Brain pericyte (primary cell): Measurements from ENCODE around the gene KCNS1.

Experiments
- DNase-seq: peaks from one replicate; pipeline ENCODE4 v3.0.0-alpha.2; 2012; ENCODE audit warnings: low read depth, low spot score

Gene KCNS1

DNA sequence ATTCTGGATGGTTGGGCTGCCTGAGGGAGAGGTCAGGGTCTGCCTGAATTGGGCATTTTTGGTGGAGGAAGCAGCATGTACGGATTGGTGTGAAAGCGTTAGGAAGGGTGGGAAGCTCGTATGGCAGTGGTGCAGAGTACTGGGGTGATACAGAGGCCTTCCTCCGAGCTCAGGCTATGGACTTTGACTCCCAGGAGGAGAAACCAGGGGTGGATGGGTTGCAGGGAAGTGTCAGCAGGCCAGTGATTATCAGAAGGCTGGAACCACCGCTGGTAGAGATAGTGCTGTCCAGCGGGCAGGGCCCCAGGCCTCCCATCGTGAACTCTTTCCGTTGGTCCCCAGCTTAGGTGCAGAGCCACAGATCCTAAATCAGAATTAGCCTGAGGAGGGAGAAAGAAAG lies 8.7 kb upstream of the KCNS1 start:
- DNase-seq, result no peak

DNA sequence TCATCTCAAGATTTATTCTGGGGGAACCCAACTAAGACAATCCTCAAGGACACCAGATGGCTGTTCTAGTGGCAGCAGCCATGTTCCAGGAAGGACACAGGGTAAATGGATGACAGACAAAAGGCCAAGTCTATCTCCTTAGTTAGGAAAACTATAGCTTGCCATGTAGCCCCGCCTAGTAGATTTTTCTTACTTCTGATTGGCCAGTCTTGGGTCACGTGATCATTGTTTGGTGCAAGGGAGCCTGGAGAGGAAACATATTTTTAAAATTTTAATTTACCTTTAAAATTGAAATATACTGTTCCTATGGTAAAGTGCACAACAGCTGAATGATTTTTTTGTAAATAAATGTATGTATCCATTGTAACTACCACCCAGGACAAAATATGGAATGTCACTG lies 4.4 kb upstream of the KCNS1 start:
- no peak for DNase-seq

DNA sequence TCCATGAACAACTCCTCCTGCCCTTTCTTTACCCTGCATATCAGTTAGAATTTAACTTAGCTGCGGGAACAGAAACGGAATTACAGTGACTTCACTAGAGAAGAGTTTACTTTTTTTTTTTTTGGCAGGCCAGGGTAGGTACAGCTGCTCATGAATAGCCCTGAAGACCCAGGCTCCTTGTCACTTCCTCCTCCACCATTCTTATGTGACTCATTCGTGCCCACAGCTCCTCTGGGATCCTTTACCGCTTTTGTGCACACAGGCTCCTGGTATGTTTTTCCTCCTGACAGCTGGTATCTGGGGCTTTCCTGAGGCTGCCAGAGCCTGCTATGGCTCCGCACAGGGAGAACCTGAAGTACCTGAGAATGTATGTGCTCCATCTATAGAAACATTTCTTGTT lies 3.9 kb upstream of the KCNS1 start:
- DNase-seq, result no peak

DNA sequence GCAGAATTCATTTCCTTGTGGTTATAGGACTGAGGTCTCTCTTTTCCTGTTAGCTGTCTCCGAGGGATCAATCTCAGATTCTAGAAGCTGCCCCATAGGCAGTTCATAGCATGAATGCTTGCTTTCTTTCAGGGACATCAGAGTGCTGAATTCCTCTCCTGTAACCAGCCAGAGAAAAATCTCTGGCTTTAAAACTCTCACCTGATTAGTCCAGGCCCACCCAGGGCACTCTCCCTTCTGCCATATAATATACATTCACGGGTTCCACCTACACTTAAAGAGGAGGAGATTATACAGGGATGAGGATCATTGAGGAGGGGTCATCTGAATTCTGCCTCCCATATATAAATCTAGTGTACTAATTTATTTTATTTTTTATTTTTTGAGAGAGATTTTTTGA lies 2.1 kb upstream of the KCNS1 start:
- no peak for DNase-seq

DNA sequence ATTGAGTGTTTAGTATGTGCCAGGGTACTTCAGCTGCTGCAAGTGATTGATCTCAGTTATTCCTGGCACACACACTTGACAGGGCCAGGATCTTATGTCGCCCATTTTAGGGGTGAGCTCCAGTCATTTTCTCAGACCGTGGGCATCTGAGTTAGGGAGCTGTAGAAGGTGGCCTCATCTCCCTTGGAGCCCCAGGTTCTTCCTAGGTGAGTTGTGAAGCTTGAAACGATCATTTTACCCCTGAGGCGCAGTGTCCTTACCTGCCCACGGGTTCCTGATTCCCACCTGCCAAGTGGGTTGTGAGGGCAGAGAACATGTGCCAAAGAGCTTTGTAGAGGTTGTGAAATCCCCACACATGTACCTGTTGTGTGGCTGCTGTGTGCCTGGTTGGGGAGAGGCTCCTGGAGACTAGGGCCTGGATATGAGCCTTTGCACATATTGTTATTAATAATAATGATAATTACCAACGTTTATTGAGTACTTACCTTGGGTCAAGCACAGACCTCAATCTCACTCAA lies 465 bp upstream of the KCNS1 start:
- DNase-seq, result no peak

DNA sequence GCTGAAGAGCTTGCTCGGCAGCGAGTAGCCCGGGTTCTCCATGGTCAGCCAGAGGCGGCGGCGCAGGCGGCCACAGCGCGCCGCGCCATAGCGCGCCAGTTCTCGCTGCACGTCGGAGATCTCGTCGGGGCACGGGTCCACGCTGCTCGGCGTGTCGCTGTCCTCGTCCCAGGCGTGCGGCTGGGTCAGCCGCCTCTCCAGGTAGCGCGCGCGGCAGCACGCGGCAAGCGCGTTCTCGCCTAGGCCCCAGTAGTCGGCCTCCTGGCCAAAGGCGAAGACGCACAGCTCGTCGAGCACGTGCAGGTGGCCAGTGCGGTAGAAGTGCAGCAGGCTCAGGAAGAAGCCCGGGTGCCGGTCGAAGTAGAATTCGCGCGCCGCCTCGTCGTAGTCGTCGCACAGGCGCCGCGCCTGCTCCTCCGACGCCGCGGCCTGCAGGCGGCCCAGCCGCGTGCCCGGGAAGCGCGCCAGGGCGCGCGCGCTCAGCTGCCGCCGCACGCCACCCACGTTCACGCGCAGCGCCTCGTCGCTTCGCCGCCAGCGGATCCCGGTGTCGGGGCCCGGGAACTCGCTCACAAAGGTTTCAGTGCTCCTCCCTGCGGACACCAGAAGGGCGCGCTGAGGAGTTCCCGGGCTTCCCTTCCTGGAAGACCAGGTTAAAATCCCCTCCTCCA lies 2.7 kb downstream of the KCNS1 start:
- no peak for DNase-seq

DNA sequence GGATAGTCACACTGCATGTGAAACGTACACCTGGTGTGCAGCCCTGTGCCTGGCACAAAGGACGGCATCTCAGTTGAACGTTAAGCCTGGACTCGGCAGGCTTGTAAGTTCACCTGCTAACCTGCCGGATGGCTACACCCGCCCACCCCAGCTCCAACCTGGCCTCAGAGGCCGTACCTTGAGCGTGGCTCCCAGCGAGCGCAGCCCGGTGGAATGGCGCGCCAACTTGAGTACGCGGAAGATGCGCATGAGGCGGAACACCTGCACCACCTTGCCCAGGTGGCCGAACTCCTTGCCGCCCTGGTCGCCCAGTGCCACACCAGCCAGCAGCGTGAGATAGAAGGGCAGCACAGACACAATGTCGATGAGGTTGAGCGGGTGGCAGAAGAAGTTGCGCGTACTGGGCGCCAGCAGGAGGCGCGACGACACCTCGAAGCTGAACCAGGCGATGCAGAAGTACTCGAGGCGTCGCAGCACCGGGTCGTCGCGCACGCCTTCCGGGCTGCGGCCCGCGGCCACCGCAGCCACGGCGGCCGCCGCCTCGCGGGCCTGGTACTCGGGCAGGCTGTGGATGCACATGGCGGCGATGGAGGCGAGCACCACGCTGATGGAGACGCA lies 3.3 kb downstream of the KCNS1 start:
- no peak for DNase-seq

DNA sequence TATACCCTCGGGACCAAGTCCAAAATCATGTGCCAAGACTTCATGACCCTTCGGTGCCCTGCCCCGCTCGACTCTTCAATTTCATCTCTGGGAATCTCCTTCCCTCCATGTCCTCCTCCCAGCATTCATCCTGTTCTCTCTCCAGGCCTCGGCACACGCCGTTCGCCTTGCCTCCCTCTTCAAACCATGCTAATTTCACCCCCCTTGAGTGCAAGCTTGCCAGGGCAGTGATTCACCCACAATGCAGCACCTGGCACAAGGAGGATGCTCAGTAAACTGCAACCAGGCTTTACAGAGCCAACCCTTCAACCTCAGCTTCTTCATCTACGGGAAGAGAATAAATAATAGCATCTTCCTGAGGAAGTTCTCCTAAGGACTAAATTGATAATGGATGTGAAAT lies 4.1 kb downstream of the KCNS1 start:
- no peak for DNase-seq

DNA sequence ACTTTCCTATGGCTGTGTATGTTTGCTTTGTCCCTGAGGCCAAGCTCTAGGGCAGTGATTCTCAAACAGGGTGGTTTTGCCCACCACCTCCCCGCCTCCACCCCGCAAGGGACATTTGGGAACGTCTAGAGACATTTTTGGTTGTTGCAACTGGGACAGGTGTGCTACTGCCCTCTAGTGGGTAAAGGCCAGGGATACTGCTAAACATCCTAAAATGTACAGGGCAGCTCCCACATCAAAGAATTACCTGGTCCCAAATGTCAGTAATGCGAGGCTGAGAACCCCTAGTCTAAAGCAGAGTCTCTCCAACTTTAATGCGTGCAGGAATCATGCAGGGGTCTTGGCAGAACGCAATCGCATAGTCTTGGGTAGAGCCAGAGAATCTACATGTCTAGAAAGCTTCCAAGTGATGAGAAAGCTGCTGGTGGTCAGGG lies 5.1 kb downstream of the KCNS1 start:
- no peak for DNase-seq

DNA sequence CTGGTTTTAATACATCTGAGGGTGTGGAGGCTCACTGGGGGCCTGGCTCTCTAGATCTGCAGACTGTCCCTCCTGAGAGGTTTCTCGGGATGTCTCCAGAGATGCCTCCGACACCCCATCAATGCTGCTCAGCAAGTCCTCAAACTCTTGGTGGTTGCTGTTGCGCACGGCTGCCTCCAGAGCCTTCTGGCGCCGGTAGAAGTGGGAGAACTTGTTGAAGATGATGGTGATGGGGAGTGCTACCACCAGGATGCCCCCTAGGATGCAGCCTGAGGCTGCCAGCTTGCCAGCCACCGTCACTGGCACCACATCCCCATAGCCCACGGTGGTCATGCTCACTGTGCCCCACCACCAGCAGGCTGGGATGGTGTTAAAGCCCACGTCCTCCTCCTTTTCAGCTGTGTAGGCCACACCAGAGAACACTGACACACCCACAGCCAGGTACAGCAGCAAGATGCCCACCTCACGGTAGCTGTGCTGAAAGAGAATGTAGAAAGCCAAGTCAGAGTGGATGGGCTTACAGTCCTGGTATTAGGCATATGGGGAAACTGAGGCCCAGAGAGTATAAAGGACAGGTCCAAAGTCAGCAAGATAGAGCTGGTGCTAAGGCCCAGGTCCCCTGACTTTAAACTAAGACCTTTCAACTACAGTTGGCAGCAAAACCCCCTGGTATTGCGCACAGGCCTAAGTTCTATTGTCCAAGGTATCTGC lies 5.9 kb downstream of the KCNS1 start:
- DNase-seq, result no peak

DNA sequence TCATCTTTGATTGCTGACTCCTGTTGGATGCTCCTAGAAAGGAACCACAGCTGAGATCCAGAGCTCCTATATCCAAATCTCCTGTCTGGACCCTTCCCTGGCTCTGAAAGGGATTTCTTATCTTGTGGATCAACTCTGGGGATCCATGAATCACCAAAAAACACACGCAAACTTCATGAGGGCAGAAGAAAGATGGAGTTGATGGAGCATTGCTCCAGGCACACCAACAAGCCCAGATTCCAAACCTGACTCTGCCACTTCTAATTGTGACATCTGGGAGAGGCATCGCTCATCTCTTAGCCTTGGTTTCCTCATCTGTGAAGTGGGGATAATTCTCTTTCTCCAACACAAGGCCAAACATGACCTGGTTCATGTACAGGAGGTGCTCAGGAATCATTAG lies 6.7 kb downstream of the KCNS1 start:
- DNase-seq, result no peak

DNA sequence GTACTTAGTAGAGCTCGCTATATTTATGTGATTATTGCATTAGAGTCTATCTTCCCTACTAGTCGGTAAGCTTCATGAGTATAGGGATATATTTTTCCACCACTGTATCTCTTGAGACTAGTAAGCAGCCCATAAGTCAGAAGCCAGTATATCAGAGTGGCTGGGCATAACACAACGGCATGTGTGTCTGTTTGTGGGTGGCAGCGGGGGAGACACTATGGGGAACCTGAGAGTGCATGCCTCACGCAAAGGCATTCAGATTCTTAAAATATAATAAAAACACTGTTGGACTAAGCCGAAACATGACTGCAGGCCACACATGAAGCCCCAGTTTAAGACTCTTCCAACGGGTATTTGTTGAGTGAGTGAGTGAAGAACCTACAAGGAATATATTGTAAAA lies 8.0 kb downstream of the KCNS1 start:
- no peak for DNase-seq

DNA sequence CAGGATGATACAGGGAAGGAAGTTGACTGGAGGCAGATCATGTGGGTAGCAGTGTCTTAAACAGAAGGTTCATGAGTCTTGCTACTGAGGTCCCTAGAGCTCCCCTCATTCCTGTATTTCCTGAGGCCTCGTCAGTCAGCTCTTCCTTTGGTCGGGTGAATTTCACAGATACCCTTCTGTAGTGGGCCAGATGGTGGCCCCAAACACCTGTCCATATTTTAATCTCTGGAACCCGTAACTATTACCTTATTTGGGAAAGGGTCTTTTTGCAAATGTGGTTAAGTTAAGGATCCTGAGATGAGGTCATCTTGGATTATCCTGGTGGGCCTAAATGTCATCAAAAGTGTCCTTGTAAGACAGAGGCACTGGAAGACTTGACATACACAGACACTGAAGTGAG lies 9.6 kb downstream of the KCNS1 start:
- no peak for DNase-seq

DNA sequence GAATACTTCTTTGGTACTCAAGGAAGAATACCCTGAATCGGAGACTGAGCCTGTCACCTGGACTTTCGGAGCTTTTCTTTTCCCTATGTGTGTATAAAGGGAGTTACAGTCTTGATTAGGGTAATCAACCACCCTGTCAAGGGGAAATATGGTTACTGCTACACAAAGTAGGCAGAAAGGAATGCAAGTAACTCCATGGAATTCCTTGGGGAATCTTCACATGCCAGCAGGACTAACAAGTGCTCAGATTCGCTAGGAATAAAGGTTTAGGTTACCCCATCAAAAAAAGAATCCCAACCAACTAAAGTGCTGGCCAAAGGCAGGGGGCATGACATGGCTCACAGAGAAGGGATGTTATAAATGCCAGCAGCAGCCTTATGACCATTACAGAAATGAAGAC lies 10.4 kb downstream of the KCNS1 start:
- no peak for DNase-seq

DNA sequence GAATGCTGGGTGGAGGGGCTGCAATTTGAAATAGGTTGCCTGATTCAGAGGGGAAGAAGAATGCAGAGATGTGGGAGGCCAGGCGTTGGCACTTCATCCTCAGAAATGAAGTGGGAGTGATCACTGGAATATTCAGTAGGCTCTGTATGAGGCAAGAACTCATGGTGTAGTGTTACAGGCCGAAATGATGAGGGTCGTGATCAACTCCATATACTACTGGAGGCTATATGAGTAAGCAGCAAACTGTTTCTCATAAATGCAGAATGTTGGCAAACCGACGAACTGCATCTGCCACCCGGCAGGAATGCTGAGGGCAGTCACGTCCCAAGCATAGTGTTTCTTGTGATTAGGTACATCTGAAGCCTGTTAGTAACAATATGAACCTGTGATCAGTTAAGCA lies 12.7 kb downstream of the KCNS1 start:
- DNase-seq, result no peak

DNA sequence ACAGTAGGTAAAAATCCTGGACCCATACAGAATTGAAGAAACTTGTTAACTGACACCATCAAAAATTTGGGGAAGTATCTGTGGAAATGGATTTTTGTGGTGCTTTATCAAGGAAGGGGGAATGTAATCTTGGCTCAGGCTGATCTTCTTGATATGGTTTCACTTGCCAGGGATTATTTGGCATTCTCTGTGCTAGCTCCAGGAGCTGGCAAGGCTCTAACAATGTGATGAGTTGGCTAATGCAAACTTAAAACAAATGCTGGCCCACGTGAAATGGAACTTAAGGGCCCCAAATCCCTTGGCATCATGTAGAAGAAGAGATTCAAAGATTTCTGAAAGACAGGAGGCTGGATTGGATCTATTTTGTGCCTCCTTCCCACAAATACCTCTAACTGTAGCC lies 13.1 kb downstream of the KCNS1 start:
- no peak for DNase-seq

DNA sequence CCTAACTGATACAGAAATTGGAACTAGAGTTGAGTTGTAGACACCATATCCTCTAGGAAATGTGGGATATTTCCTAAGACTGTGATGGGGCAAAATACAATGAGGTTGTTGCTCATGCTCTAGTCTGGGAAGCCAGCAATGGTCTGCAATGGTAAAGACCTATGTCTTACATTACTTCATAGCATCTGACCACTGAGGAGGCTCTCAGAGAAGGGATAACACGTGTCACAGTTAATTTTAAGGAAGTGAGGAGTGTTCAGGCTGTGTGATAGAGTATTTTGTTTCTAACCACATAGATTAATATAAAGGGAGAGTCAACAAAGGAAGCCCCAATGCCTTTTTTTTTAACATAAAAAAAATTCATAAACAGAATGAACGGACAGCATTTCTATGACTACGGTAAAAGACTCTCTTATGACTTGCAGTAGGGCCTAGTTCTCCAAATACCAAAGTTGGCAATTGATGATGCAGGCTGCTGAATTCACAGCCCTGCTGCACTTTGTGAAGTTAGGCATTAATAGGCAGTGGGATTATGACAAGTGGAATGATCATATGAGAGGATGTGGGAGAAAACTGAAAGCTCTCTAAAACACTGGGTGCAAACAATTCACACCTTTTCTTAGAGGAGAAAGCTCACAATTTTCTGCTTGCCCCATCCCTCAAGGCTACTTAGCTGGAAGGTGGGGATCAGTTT lies 13.7 kb downstream of the KCNS1 start:
- no peak for DNase-seq

DNA sequence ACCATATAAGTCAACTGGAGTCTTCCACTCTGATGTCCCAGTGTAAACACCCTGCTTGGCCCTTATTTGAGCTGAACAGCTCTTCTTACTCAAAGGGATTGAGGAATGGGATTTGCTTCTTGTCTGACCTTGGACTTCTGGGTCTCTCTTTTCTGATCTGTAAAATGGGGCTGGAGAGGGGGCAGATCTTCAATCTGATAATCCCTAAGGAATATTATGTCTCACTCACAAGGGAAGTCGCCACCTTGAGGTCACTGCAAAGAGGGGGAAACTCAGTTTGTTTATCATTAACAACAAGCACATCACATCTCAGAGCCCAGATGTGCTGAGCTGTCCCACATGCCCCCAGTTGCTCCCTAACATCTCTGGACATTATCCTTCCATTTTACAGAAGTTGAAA lies 15.1 kb downstream of the KCNS1 start:
- no peak for DNase-seq

DNA sequence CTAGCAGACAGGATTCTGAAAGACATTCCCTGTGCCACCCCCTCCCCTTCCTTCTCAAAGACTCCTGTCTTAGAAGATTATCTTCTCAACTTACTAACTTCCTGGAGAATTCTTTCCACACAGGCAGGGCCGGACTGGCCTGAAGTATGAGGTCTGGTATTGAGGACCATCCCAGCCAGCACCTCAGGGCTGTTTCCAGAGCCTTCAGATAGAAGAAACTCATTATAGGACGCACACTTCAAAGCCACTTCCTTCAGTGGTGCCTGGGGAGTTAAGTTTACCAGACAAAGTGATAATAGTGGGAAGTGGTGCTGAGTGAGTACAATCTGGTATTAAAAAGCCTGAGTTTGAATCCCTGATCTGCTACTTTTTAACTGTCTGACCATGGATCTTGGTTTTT lies 15.6 kb downstream of the KCNS1 start:
- DNase-seq, result no peak

DNA sequence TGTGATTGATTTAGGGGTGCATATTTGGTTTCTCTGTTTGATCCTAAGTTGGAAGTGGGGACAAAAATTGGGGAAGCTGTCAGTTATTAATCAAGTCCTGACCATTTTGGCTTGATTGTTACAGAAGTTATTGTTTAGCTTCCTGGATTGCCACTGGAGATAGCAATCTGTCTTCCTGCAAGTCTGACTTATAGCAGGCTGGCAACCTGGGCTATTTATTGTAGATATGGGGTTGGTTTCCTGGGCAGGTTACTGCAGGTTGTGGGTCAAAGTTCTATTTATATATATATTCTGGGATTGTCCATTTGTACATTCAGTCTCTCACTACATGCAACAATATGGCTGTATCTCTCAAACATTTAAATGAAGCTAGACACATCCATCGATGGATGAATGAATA lies 17.8 kb downstream of the KCNS1 start:
- no peak for DNase-seq

DNA sequence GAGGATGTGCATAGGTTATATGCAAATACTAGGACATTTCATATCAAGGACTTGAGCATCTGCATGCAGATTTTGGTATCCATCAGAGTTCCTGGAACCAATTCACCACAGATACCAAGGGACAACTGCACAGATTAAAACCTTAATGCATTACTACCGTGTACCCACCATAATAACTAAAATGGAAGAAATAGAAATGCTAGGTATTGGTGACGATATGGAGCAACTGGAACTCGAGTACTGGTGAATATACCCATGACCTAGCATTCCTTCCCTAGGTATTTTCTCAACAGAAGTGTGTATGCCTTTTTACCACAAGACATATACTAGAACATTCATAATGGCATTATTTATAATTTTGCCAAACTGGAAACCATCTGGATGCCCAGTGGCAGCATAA lies 18.5 kb downstream of the KCNS1 start:
- DNase-seq, result no peak

DNA sequence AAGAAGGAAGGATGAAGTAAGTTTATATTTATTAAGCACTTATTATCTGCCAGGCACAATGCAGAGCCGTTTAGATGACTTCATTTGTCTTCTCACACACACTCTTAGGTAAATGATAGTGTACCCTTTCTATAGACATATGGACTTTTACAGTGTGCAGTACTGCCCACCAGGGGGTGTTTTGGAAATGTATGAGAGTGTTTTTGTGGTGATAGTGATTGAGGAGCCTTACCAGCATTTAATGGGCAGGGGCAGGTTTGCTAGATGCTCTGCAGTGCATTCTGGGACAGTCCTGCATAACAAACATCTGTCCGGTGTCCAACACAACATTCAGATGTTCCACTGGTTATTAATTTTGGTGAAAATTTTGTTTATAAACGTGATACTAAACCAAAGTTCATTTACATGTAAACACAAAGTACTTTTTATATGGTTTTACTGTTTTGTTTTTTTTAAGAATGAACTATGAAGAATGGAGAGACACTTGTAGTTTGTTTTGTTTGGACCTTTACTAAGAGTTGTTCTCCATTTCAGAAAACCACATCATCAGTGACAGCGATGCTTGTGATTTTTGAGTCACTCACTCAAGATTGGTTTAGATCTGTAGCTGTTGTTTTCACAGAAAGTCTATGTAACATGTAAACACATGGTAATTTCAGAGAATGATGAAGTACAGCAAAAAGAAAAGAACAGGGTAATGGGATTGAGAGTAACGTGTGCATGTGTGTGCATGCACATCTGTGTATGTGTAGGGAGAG lies 19.9 kb downstream of the KCNS1 start:
- no peak for DNase-seq
